Kidney (tissue), 14 donors: Measurements from ENCODE around the gene NXNL2. TPM values are rescaled to one million over a fixed set of nuclear protein-coding genes. Genes with fewer than 3 reads are reported as not detected.

Source experiments
- DNase-seq, 5 donors: peaks; one replicate each; pipeline ENCODE4 v3.0.0-alpha.2; 2013 to 2020
- FAIRE-seq: peaks from 2 replicates; lab custom pipeline; 2012; peaks lifted over from hg19 to GRCh38; lab: Jason Lieb, UNC
- H3K27ac ChIP-seq, 2 donors: one replicate each; pipeline ENCODE4 v1.7.0; 2013; ENCODE audit warnings: low read depth in 2 of 2, low read length in 2 of 2, inconsistent platforms in 1 of 2
- H3K27me3 ChIP-seq: one replicate; pipeline ENCODE4 v1.7.1; 2013; ENCODE audit warnings: low read length, inconsistent platforms; ENCODE audit not compliant: control insufficient read depth, insufficient read depth
- H3K36me3 ChIP-seq, 3 donors: one replicate each; pipeline versions ENCODE4 v1.7.0 to v1.7.1; 2013; ENCODE audit warnings: low read length in 3 of 3, control low read depth in 1 of 3, inconsistent platforms in 1 of 3; ENCODE audit not compliant: insufficient read depth in 3 of 3, control insufficient read depth in 2 of 3
- H3K4me1 ChIP-seq, 3 donors: one replicate each; pipeline versions ENCODE4 v1.7.0 to v1.7.1; 2013; ENCODE audit warnings: low read length in 3 of 3, inconsistent platforms in 1 of 3, low read depth in 1 of 3; ENCODE audit not compliant: control insufficient read depth in 2 of 3, insufficient read depth in 2 of 3
- H3K4me3 ChIP-seq, 3 donors: one replicate each; pipeline versions ENCODE4 v1.7.0 to v1.8.1; 2013; ENCODE audit warnings: low read length in 3 of 3, control low read depth in 1 of 3, inconsistent platforms in 1 of 3
- H3K9ac ChIP-seq, 3 donors: one replicate each; pipeline versions ENCODE4 v1.7.0 to v1.7.1; 2013; ENCODE audit warnings: low read length in 3 of 3, control low read depth in 1 of 3, inconsistent platforms in 1 of 3
- H3K9me3 ChIP-seq, 3 donors: one replicate each; pipeline versions ENCODE4 v1.7.0 to v1.7.1; 2013; ENCODE audit warnings: low read length in 3 of 3, control low read depth in 1 of 3, inconsistent platforms in 1 of 3; ENCODE audit not compliant: control insufficient read depth in 2 of 3, insufficient read depth in 1 of 3
- intact Hi-C: fragments of 100-400 bp; cut with DNase I; formaldehyde crosslinking; loops from one replicate; pipeline ENCODE4 v1.11.1; 2022
- polyA plus RNA-seq: library from polyadenylated mRNA; stranded (reverse); fragments of 350-450 nt; fragmentation: Illumina TruSeq; extraction: RNeasy Lipid Tissue Mini Kit (QIAGEN cat#74804); gene quantifications from one replicate; pipeline ENCODE4 v1.2.3, GENCODE V29; 2014; ENCODE audit warnings: low read depth, low replicate concordance; ENCODE audit not compliant: insufficient read depth
- total RNA-seq: library from RNA; stranded (reverse); fragmentation: NEBNext Ultra II Directional; extraction: Animal tissue kit (Norgen Biotek cat#: 25700); gene quantifications from one replicate; pipeline ENCODE4 v1.2.1, GENCODE V29; 2021
- TF ChIP-seq, protein P1 (sequence below): IDR thresholded peaks from 3 replicates; pipeline ENCODE4 v1.5.1; 2012; ENCODE audit warnings: mild to moderate bottlenecking, moderate library complexity, borderline replicate concordance; ENCODE audit not compliant: insufficient read depth; ENCODE audit errors: extremely low read depth
- donor health status: control.
- donor health status: control.
- donor health status: control.
- donor health status: control.
- donor health status: control.
- donor health status: DM: yes; HTN: yes; CAD: no.
- donor health status: Normal renal cell carcinoma (clear cell type).

Gene NXNL2
- total and polyA plus RNA-seq, 2 donors from 2014 or later, result 3.6 to 4.9 TPM

DNA sequence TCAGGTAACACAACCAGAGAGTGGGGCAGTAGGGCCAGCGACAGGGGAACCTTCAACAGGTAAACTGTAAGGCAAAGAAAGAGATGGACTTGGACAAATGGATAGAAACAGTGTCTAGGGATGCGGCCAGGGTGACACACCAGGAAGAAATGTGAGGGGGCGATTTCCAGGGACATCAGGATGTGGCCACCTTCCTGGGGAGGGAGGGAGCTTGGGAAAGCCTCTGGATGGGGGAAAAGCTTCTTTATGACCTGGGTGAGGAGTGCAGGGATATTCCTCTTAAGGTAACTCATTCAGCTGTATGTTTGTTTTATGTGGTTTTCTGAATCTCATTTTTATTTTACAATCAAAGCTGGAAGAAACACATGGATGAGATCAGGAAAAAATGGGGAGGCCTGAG lies 11.9 kb upstream of the NXNL2 start:
- H3K9ac ChIP-seq, result no peak overlapping the region
- no peak overlapping the region for H3K27ac ChIP-seq
- TF ChIP-seq, protein P1, sequence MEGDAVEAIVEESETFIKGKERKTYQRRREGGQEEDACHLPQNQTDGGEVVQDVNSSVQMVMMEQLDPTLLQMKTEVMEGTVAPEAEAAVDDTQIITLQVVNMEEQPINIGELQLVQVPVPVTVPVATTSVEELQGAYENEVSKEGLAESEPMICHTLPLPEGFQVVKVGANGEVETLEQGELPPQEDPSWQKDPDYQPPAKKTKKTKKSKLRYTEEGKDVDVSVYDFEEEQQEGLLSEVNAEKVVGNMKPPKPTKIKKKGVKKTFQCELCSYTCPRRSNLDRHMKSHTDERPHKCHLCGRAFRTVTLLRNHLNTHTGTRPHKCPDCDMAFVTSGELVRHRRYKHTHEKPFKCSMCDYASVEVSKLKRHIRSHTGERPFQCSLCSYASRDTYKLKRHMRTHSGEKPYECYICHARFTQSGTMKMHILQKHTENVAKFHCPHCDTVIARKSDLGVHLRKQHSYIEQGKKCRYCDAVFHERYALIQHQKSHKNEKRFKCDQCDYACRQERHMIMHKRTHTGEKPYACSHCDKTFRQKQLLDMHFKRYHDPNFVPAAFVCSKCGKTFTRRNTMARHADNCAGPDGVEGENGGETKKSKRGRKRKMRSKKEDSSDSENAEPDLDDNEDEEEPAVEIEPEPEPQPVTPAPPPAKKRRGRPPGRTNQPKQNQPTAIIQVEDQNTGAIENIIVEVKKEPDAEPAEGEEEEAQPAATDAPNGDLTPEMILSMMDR, result no peak
- H3K27me3 ChIP-seq, result no peaks in the 10 kb centered on the region
- no peaks in the 10 kb centered on the region for H3K4me1 ChIP-seq
- no peak overlapping the region for H3K4me3 ChIP-seq
- intact Hi-C loops, result no loop called here
- no peaks in the 10 kb centered on the region for H3K9me3 ChIP-seq
- H3K36me3 ChIP-seq, result no peaks in the 10 kb centered on the region
- DNase-seq (peak in 2 of 5 donors; percentile 24 to 43), FAIRE-seq (no peak)

DNA sequence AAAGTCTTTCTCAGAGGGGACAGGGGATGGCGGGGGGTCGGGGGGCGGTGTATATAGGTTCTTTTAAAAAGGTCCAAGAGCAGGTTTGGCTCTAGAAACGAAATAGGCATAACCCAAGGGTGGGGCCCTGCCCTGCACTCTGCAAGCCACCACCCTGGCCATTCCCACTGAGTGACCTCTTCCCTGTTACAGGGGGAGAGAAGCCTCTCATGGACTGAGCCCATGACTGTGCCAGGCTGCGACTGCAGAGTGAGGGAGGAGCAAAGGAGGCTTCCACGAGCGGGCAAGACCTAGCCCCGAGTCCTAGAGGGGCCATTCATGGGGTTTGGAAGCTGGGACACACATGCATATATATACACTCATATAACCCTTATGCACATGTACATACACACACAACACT lies 10.1 kb upstream of the NXNL2 start:
- no peak for DNase-seq
- intact Hi-C loops, result no loop called here
- Histone ChIP-seq H3K36me3 (no peaks in the 10 kb centered on the region), H3K27me3 (no peaks in the 10 kb centered on the region), H3K4me3 (no peak overlapping the region), H3K4me1 (peaks cover 0 to 7% (median 7%) of the 10 kb centered on the region in 3 donors), H3K9ac (no peak overlapping the region), H3K9me3 (no peaks in the 10 kb centered on the region), H3K27ac (no peak overlapping the region)
- TF ChIP-seq, protein P1, result no peak
- no peak for FAIRE-seq

DNA sequence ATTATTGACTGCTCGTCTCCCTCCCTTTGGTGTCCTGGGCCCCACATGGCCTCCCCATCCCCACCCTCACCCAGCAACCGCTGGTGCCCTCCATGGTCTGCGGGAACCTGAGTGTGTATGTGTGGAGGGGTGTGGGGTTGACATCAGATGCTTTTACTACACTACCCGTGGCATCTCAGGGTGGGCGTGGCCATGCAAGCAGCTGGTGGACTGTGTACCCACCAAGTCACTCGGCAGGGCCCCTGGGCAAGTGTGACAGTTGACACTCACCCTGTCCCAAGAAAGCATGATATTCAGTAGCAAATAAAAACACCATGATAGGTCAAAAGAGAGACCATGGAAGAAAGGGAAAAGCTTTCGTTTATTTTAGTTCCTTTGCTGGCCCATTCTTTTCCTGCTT lies 7.4 kb upstream of the NXNL2 start:
- Histone ChIP-seq H3K27me3 (no peaks in the 10 kb centered on the region), H3K27ac (no peak overlapping the region), H3K4me1 (peaks cover 0 to 19% (median 12%) of the 10 kb centered on the region in 3 donors), H3K9me3 (no peaks in the 10 kb centered on the region), H3K9ac (no peak overlapping the region), H3K36me3 (no peaks in the 10 kb centered on the region), H3K4me3 (no peak overlapping the region)
- FAIRE-seq (no peak), DNase-seq (no peak)
- intact Hi-C loops, result no loop called here
- TF ChIP-seq, protein P1, result no peak

DNA sequence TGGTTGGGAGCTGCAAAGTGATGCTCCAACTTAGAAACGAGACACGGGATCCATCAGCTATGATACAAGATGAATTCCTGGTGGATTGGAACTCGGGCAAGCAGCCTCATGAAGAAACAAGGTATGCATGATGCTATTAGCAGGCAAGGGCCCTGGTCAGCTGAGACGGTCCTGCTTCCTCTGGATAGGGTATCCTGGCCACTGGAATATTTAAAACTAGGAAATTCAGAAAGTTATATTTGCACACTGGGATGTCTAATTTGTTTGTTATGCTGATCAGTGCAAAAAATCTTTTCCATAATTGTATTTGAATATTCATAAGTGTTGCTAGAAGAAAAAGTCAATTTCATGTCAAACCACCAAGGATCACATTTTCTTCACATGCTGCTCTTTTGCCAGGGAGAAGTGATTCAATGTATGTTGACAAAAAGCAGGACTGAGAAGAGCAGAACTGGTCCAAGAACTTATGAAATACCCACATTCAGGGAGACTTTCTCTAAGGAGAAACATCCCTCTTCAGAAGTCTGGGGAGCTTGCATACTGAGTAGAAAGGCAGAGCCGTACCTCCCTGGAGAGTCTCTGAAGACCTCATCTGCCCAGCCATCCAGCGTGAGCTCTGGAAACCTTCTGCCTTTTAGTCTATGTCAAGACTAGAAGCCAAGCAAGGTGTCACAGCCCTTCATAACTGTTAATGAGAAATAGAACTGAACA lies 6.7 kb upstream of the NXNL2 start:
- no peak overlapping the region for H3K9ac ChIP-seq
- no peaks in the 10 kb centered on the region for H3K27me3 ChIP-seq
- FAIRE-seq (no peak), DNase-seq (no peak)
- H3K4me3 ChIP-seq, result no peak overlapping the region
- H3K27ac ChIP-seq, result no peak overlapping the region
- H3K9me3 ChIP-seq, result no peaks in the 10 kb centered on the region
- H3K4me1 ChIP-seq, result peaks cover 0 to 19% (median 12%) of the 10 kb centered on the region in 3 donors
- intact Hi-C loops, result no loop called here
- TF ChIP-seq, protein P1, result no peak
- no peaks in the 10 kb centered on the region for H3K36me3 ChIP-seq
